ENCODE data around the gene RIN1.

RIN1 gene

GRCh38 chr11:66337103-66337899 is 1.1 kb upstream of the RIN1 start:
- TF ChIP-seq CTCF (IDR thresholded peaks at IDR 0.05): no peak

- no peak for TF ChIP-seq CTCF (IDR thresholded peaks at IDR 0.05)
Measured at GRCh38 chr11:66335531-66336233, 552 bp downstream of the RIN1 start.

- no peak for TF ChIP-seq CTCF (IDR thresholded peaks at IDR 0.05)
Measured at GRCh38 chr11:66334605-66335442, 1.4 kb downstream of the RIN1 start.

GRCh38 chr11:66333896-66334604 is 2.2 kb downstream of the RIN1 start:
- no peak for TF ChIP-seq CTCF (IDR thresholded peaks at IDR 0.05)

- no peak for TF ChIP-seq CTCF (IDR thresholded peaks at IDR 0.05)
Measured at GRCh38 chr11:66333220-66333877, 2.9 kb downstream of the RIN1 start.

GRCh38 chr11:66332371-66333219 is 3.6 kb downstream of the RIN1 start:
- no peak for TF ChIP-seq CTCF (IDR thresholded peaks at IDR 0.05)
